Caco-2 (cell line): ENCODE results near the gene SLC6A6. TPM values are rescaled to one million over a fixed set of nuclear protein-coding genes. Genes with fewer than 3 reads are reported as not detected.

Source experiments
- BruUV-seq: library from RNA; stranded (reverse); fragments of 400-500 nt; replicated peaks from 2 replicates; lab custom pipeline; 2021; lab: Mats Ljungman, UMichigan
- CTCF ChIA-PET: fragments of 300-600 bp; sonication (Branson Sonifier 250); formaldehyde crosslinking; loops from one replicate; lab custom pipeline; 2022; ENCODE audit warnings: antibody characterized with exemption; lab: Charles Lee
- POLR2A ChIA-PET: fragments of 300-600 bp; sonication (Branson Sonifier 250); formaldehyde crosslinking; loops from one replicate; lab custom pipeline; 2022; ENCODE audit warnings: antibody characterized with exemption; lab: Charles Lee
- DNase-seq, 2 experiments: peaks; one replicate each; pipeline versions ENCODE4 v3.0.0 to v3.0.0-alpha.2; 2020 to 2022
- H3K27me3 ChIP-seq: replicated peaks from 2 replicates; pipeline ENCODE4 v1.6.0; 2011; ENCODE audit warnings: low read length; ENCODE audit not compliant: control insufficient read depth, insufficient read depth
- H3K36me3 ChIP-seq: 2 replicates; pipeline ENCODE4 v1.5.1; 2011; ENCODE audit warnings: low read length; ENCODE audit not compliant: control insufficient read depth, insufficient read depth
- H3K4me1 ChIP-seq: fragments of 250-450 bp; sonication (Bioruptor Pico); 2 replicates; pipeline ENCODE4 v1.5.1; 2020; ENCODE audit warnings: mild to moderate bottlenecking
- H3K4me3 ChIP-seq: 2 replicates; pipeline ENCODE4 v1.5.1; 2011; ENCODE audit warnings: low read depth, mild to moderate bottlenecking, control low read depth, low read length
- H3K9me3 ChIP-seq: fragments of 250-450 bp; sonication (Bioruptor Pico); 2 replicates; pipeline ENCODE4 v1.5.1; 2020; ENCODE audit warnings: mild to moderate bottlenecking, moderate library complexity
- H3K27ac Mint-ChIP-seq: one replicate; pipeline ENCODE4 v1.8.0; 2022; ENCODE audit warnings: mixed read lengths; ENCODE audit not compliant: unreplicated experiment
- H3K27me3 Mint-ChIP-seq: one replicate; pipeline ENCODE4 v1.8.0; 2022; ENCODE audit warnings: mixed read lengths; ENCODE audit not compliant: insufficient read depth, unreplicated experiment
- H3K36me3 Mint-ChIP-seq: one replicate; pipeline ENCODE4 v1.8.0; 2022; ENCODE audit warnings: mild to moderate bottlenecking, mixed read lengths; ENCODE audit not compliant: insufficient read depth, unreplicated experiment
- H3K4me1 Mint-ChIP-seq: one replicate; pipeline ENCODE4 v1.8.0; 2022; ENCODE audit warnings: low read depth, mixed read lengths; ENCODE audit not compliant: unreplicated experiment
- H3K4me3 Mint-ChIP-seq: one replicate; pipeline ENCODE4 v1.8.0; 2022; ENCODE audit warnings: mild to moderate bottlenecking, moderate library complexity, mixed read lengths; ENCODE audit not compliant: unreplicated experiment
- H3K9me3 Mint-ChIP-seq: one replicate; pipeline ENCODE4 v1.8.0; 2022; ENCODE audit warnings: mixed read lengths; ENCODE audit not compliant: unreplicated experiment
- CTCF ChIP-seq, 2 experiments: fragments of 200-600 bp in 1 of 2; IDR thresholded peaks; 1 replicate in 1 of 2; 2 replicates in 1 of 2; pipeline versions ENCODE4 v1.5.1 to v1.8.0; 2011 to 2022; ENCODE audit warnings: antibody characterized with exemption in 1 of 2, control low read depth in 1 of 2, inconsistent platforms in 1 of 2, low read depth in 1 of 2, low read length in 1 of 2, mild to moderate bottlenecking in 1 of 2, moderate library complexity in 1 of 2; ENCODE audit not compliant: insufficient read depth in 1 of 2, severe bottlenecking in 1 of 2, unreplicated experiment in 1 of 2
- intact Hi-C: fragments of 100-400 bp; cut with micrococcal nuclease; formaldehyde crosslinking; loops from one replicate; pipeline ENCODE4 v1.10.0; 2022; ENCODE audit not compliant: unreplicated experiment
- total RNA-seq: library from RNA; stranded (reverse); gene quantifications from 2 replicates; pipeline ENCODE4 v1.2.3, GENCODE V29; 2022

Gene SLC6A6
- total RNA-seq, 1 experiment from 2014 or later = 49.6 TPM

GRCh38 chr3:14405360-14406238, 3.2 kb downstream of the SLC6A6 start:
- H3K4me3 ChIP-seq = peak overlapping the region; percentile 15
- no peak for TF ChIP-seq CTCF (IDR thresholded peaks at IDR 0.05; ENCODE audit: insufficient read depth in 1 of 2, low read depth in 1 of 2, low read length in 1 of 2, severe bottlenecking in 1 of 2, unreplicated experiment in 1 of 2)
- Mint-ChIP-seq H3K9me3 (no peaks in the 10 kb centered on the region), H3K4me1 (peaks cover 10% of the 10 kb centered on the region), H3K27ac (no peak overlapping the region), H3K27me3 (no peaks in the 10 kb centered on the region), H3K4me3 (no peak overlapping the region), H3K36me3 (peaks cover 42% of the 10 kb centered on the region)
- peaks cover 10% of the 10 kb centered on the region; the same call in 1 of the 2 replicates for H3K4me1 ChIP-seq
- BruUV-seq = no TSS peak
- CTCF ChIA-PET = interaction anchor here (1.0 kb wide), 1 partner anchor 56 kb away, joined by 3 read pairs; no protein-coding TSS in a partner anchor
- DNase-seq = no peak
- H3K9me3 ChIP-seq = no peaks in the 10 kb centered on the region
- H3K27me3 ChIP-seq = no peaks in the 10 kb centered on the region
- intact Hi-C loops = loop anchor here (10.0 kb wide), 1 partner anchor 111 kb away; no protein-coding TSS in a partner anchor
- POLR2A ChIA-PET = no interaction called here
- H3K36me3 ChIP-seq = peaks cover 2% of the 10 kb centered on the region; the same call in 1 of the 2 replicates

- Histone ChIP-seq H3K9me3 (no peaks in the 10 kb centered on the region), H3K4me3 (no peak overlapping the region), H3K36me3 (peaks cover 2% of the 10 kb centered on the region; the same call in 1 of the 2 replicates), H3K4me1 (peaks cover 10% of the 10 kb centered on the region; the same call in 1 of the 2 replicates), H3K27me3 (no peaks in the 10 kb centered on the region)
- no peak overlapping the region for H3K4me3 Mint-ChIP-seq
- ChIA-PET CTCF (interaction anchor here (1.0 kb wide), 1 partner anchor 55 kb away, joined by 3 read pairs; no protein-coding TSS in a partner anchor), POLR2A (no interaction called here)
- H3K9me3 Mint-ChIP-seq = no peaks in the 10 kb centered on the region
- H3K27me3 Mint-ChIP-seq = no peaks in the 10 kb centered on the region
- intact Hi-C loops = loop anchor here (10.0 kb wide), 1 partner anchor 112 kb away; no protein-coding TSS in a partner anchor
- H3K36me3 Mint-ChIP-seq = peaks cover 42% of the 10 kb centered on the region
- TF ChIP-seq CTCF (IDR thresholded peaks at IDR 0.05; ENCODE audit: insufficient read depth in 1 of 2, low read depth in 1 of 2, low read length in 1 of 2, severe bottlenecking in 1 of 2, unreplicated experiment in 1 of 2) = no peak
- peaks cover 10% of the 10 kb centered on the region for H3K4me1 Mint-ChIP-seq
- DNase-seq = no peak
- no TSS peak for BruUV-seq
- H3K27ac Mint-ChIP-seq = no peak overlapping the region
Observed at GRCh38 chr3:14406336-14406735, 3.9 kb downstream of the SLC6A6 start.

GRCh38 chr3:14406766-14407165, 4.4 kb downstream of the SLC6A6 start:
- Histone ChIP-seq H3K4me1 (peaks cover 6% of the 10 kb centered on the region; the same call in 1 of the 2 replicates), H3K36me3 (peaks cover 2% of the 10 kb centered on the region; the same call in 1 of the 2 replicates), H3K4me3 (no peak overlapping the region), H3K27me3 (no peaks in the 10 kb centered on the region), H3K9me3 (no peaks in the 10 kb centered on the region)
- POLR2A ChIA-PET = no interaction called here
- H3K36me3 Mint-ChIP-seq = peaks cover 44% of the 10 kb centered on the region
- BruUV-seq = no TSS peak
- no peak overlapping the region for H3K4me3 Mint-ChIP-seq
- H3K27me3 Mint-ChIP-seq = no peaks in the 10 kb centered on the region
- H3K27ac Mint-ChIP-seq = no peak overlapping the region
- DNase-seq = no peak
- no peak for TF ChIP-seq CTCF (IDR thresholded peaks at IDR 0.05; ENCODE audit: insufficient read depth in 1 of 2, low read depth in 1 of 2, low read length in 1 of 2, severe bottlenecking in 1 of 2, unreplicated experiment in 1 of 2)
- intact Hi-C loops = loop anchor here (10.0 kb wide), 1 partner anchor 112 kb away; no protein-coding TSS in a partner anchor
- peaks cover 10% of the 10 kb centered on the region for H3K4me1 Mint-ChIP-seq
- H3K9me3 Mint-ChIP-seq = no peaks in the 10 kb centered on the region
- CTCF ChIA-PET = no interaction called here
